Neural cell (in vitro differentiated cells): ENCODE measurements around the gene CHMP1A. TPM values are rescaled to one million over a fixed set of nuclear protein-coding genes. Genes with fewer than 3 reads are reported as not detected.

Experiments
- H2AFZ ChIP-seq: fragments of 200-600, 300-800 bp; sonication (generic), shearing (Covaris generic); 2 replicates; pipeline ENCODE4 v1.6.0; 2014; ENCODE audit warnings: low read depth, mild to moderate bottlenecking, antibody characterized with exemption, low read length, moderate library complexity
- H3F3A ChIP-seq: fragments of 200-600 bp; shearing (Covaris generic); 2 replicates; pipeline ENCODE4 v1.6.1; 2016; ENCODE audit warnings: mild to moderate bottlenecking, moderate library complexity, mixed read lengths, antibody characterized with exemption, low read length; ENCODE audit not compliant: insufficient read depth, poor library complexity, severe bottlenecking
- H3K27ac ChIP-seq: fragments of 200-600, 300-800 bp; sonication (generic), shearing (Covaris generic); 2 replicates; pipeline ENCODE4 v1.5.1; 2014; ENCODE audit warnings: mild to moderate bottlenecking, low read length, moderate library complexity
- H3K27me3 ChIP-seq: fragments of 300-800, 200-600 bp; sonication (generic), shearing (Covaris generic); 2 replicates; pipeline ENCODE4 v1.6.0; 2014; ENCODE audit warnings: mild to moderate bottlenecking, low read depth, low read length, moderate library complexity; ENCODE audit not compliant: insufficient read depth
- H3K36me3 ChIP-seq: fragments of 300-800, 200-600 bp; sonication (generic), shearing (Covaris generic); 2 replicates; pipeline ENCODE4 v1.5.1; 2014; ENCODE audit warnings: mild to moderate bottlenecking, antibody characterized with exemption, low read length, moderate library complexity; ENCODE audit not compliant: insufficient read depth
- H3K4me2 ChIP-seq: fragments of 300-800, 200-600 bp; sonication (generic), shearing (Covaris generic); 2 replicates; pipeline ENCODE4 v1.6.0; 2014; ENCODE audit warnings: mild to moderate bottlenecking, low read length
- H3K4me3 ChIP-seq: fragments of 300-800, 200-600 bp; sonication (generic), shearing (Covaris generic); 2 replicates; pipeline ENCODE4 v1.5.1; 2014; ENCODE audit warnings: mild to moderate bottlenecking, low read length, moderate library complexity
- H3K79me2 ChIP-seq: fragments of 200-600 bp; shearing (Covaris generic); replicated peaks from 2 replicates; pipeline ENCODE4 v1.6.0; 2014; ENCODE audit warnings: mild to moderate bottlenecking, low read length, moderate library complexity; ENCODE audit not compliant: insufficient read depth
- H3K9ac ChIP-seq: fragments of 300-800, 200-600 bp; sonication (generic), shearing (Covaris generic); 2 replicates; pipeline ENCODE4 v1.6.1; 2016; ENCODE audit warnings: mild to moderate bottlenecking, low read length, mixed read lengths
- H3K9me2 ChIP-seq: fragments of 200-600 bp; shearing (Covaris generic); 2 replicates; pipeline ENCODE4 v1.6.1; 2016; ENCODE audit warnings: mild to moderate bottlenecking, low read length, mixed read lengths; ENCODE audit not compliant: insufficient read depth
- H3K9me3 ChIP-seq: fragments of 200-600, 300-800 bp; sonication (generic), shearing (Covaris generic); 2 replicates; pipeline ENCODE4 v1.6.1; 2016; ENCODE audit warnings: mild to moderate bottlenecking, mixed run types, low read length, moderate library complexity, mixed read lengths
- H4K20me1 ChIP-seq: fragments of 200-600 bp; shearing (Covaris generic); 2 replicates; pipeline ENCODE4 v1.6.1; 2016; ENCODE audit warnings: mild to moderate bottlenecking, mixed run types; ENCODE audit not compliant: insufficient read depth
- EP300 ChIP-seq: fragments of 450-650 bp; conservative IDR thresholded peaks from 2 replicates; pipeline ENCODE4 v1.6.1; 2014; ENCODE audit warnings: antibody characterized with exemption, mild to moderate bottlenecking, moderate library complexity; ENCODE audit not compliant: poor library complexity, severe bottlenecking
- EZH2 ChIP-seq: fragments of 200-600, 300-800 bp; shearing (Covaris generic), sonication (generic); IDR thresholded peaks from 2 replicates; pipeline ENCODE4 v1.6.1; 2014; ENCODE audit warnings: antibody characterized with exemption, low read length, borderline replicate concordance, mild to moderate bottlenecking; ENCODE audit not compliant: insufficient read depth, poor library complexity, severe bottlenecking
- MXI1 ChIP-seq: fragments of 450-650 bp; conservative IDR thresholded peaks from 2 replicates; pipeline ENCODE4 v1.6.1; 2014; ENCODE audit warnings: antibody characterized with exemption, mild to moderate bottlenecking; ENCODE audit not compliant: poor library complexity, severe bottlenecking
- POLR2AphosphoS5 ChIP-seq: IDR thresholded peaks from 2 replicates; pipeline ENCODE4 v1.6.1; 2012
- RAD21 ChIP-seq: fragments of 450-650 bp; conservative IDR thresholded peaks from 2 replicates; pipeline ENCODE4 v1.6.1; 2014; ENCODE audit warnings: antibody characterized with exemption, mild to moderate bottlenecking, moderate library complexity
- SMC3 ChIP-seq: fragments of 450-650 bp; conservative IDR thresholded peaks from 2 replicates; pipeline ENCODE4 v1.6.1; 2014; ENCODE audit warnings: antibody characterized with exemption, mild to moderate bottlenecking, moderate library complexity; ENCODE audit not compliant: poor library complexity
- TAF1 ChIP-seq: IDR thresholded peaks from 2 replicates; pipeline ENCODE4 v1.6.1; 2012; ENCODE audit warnings: low read depth
- polyA plus RNA-seq: library from polyadenylated mRNA; depleted of rRNA; stranded (reverse); fragments of >200 nt; gene quantifications from 2 replicates; pipeline ENCODE4 v1.2.3, GENCODE V29; 2014
- TF ChIP-seq, protein P1 (sequence below): IDR thresholded peaks from 2 replicates; pipeline ENCODE4 v1.6.1; 2012; ENCODE audit warnings: borderline replicate concordance
- TF ChIP-seq, protein P2 (sequence below): fragments of 450-650 bp; IDR thresholded peaks from 2 replicates; pipeline ENCODE4 v1.5.1; 2014; ENCODE audit warnings: antibody characterized with exemption, mild to moderate bottlenecking, moderate library complexity; ENCODE audit not compliant: poor library complexity, severe bottlenecking

The CHMP1A gene
- polyA plus RNA-seq, 1 donor from 2014 or later = 113 TPM

- Histone ChIP-seq H2AFZ (no peak overlapping the region), H3K4me2 (no peak overlapping the region), H3K27me3 (peaks cover 3% of the 10 kb centered on the region), H3F3A (no peaks in the 10 kb centered on the region), H3K9ac (no peak overlapping the region), H3K9me2 (no peaks in the 10 kb centered on the region), H3K9me3 (no peaks in the 10 kb centered on the region), H4K20me1 (no peaks in the 10 kb centered on the region), H3K36me3 (no peaks in the 10 kb centered on the region), H3K79me2 (no peaks in the 10 kb centered on the region), H3K4me3 (no peak overlapping the region), H3K27ac (no peak overlapping the region)
- TF ChIP-seq POLR2AphosphoS5 = no peak
- TF ChIP-seq RAD21 = no peak
- no peak for TF ChIP-seq EP300
- TF ChIP-seq MXI1 = no peak
- TF ChIP-seq SMC3 = no peak
- no peak for TF ChIP-seq EZH2
- no peak for TF ChIP-seq TAF1
Measured at GRCh38 chr16:89639385-89639784, 18.1 kb downstream of the CHMP1A start.

GRCh38 chr16:89638455-89638854 is 19.1 kb downstream of the CHMP1A start:
- H4K20me1 ChIP-seq = no peaks in the 10 kb centered on the region
- peaks cover 4% of the 10 kb centered on the region for H3K27me3 ChIP-seq
- no peak overlapping the region for H3K4me3 ChIP-seq
- H3K4me2 ChIP-seq = no peak overlapping the region
- no peak for TF ChIP-seq MXI1
- no peak for TF ChIP-seq POLR2AphosphoS5
- TF ChIP-seq, protein P1, sequence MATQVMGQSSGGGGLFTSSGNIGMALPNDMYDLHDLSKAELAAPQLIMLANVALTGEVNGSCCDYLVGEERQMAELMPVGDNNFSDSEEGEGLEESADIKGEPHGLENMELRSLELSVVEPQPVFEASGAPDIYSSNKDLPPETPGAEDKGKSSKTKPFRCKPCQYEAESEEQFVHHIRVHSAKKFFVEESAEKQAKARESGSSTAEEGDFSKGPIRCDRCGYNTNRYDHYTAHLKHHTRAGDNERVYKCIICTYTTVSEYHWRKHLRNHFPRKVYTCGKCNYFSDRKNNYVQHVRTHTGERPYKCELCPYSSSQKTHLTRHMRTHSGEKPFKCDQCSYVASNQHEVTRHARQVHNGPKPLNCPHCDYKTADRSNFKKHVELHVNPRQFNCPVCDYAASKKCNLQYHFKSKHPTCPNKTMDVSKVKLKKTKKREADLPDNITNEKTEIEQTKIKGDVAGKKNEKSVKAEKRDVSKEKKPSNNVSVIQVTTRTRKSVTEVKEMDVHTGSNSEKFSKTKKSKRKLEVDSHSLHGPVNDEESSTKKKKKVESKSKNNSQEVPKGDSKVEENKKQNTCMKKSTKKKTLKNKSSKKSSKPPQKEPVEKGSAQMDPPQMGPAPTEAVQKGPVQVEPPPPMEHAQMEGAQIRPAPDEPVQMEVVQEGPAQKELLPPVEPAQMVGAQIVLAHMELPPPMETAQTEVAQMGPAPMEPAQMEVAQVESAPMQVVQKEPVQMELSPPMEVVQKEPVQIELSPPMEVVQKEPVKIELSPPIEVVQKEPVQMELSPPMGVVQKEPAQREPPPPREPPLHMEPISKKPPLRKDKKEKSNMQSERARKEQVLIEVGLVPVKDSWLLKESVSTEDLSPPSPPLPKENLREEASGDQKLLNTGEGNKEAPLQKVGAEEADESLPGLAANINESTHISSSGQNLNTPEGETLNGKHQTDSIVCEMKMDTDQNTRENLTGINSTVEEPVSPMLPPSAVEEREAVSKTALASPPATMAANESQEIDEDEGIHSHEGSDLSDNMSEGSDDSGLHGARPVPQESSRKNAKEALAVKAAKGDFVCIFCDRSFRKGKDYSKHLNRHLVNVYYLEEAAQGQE = no peak
- TF ChIP-seq EZH2 = no peak
- TF ChIP-seq TAF1 = no peak
- TF ChIP-seq, protein P2, sequence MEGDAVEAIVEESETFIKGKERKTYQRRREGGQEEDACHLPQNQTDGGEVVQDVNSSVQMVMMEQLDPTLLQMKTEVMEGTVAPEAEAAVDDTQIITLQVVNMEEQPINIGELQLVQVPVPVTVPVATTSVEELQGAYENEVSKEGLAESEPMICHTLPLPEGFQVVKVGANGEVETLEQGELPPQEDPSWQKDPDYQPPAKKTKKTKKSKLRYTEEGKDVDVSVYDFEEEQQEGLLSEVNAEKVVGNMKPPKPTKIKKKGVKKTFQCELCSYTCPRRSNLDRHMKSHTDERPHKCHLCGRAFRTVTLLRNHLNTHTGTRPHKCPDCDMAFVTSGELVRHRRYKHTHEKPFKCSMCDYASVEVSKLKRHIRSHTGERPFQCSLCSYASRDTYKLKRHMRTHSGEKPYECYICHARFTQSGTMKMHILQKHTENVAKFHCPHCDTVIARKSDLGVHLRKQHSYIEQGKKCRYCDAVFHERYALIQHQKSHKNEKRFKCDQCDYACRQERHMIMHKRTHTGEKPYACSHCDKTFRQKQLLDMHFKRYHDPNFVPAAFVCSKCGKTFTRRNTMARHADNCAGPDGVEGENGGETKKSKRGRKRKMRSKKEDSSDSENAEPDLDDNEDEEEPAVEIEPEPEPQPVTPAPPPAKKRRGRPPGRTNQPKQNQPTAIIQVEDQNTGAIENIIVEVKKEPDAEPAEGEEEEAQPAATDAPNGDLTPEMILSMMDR = no peak
- no peak for TF ChIP-seq RAD21
- no peak for TF ChIP-seq SMC3
- TF ChIP-seq EP300 = no peak
- no peak overlapping the region for H2AFZ ChIP-seq
- H3K9me2 ChIP-seq = no peaks in the 10 kb centered on the region
- H3K36me3 ChIP-seq = no peaks in the 10 kb centered on the region
- no peaks in the 10 kb centered on the region for H3K79me2 ChIP-seq
- H3K9ac ChIP-seq = no peak overlapping the region
- no peaks in the 10 kb centered on the region for H3F3A ChIP-seq
- no peak overlapping the region for H3K27ac ChIP-seq
- no peaks in the 10 kb centered on the region for H3K9me3 ChIP-seq

DNA sequence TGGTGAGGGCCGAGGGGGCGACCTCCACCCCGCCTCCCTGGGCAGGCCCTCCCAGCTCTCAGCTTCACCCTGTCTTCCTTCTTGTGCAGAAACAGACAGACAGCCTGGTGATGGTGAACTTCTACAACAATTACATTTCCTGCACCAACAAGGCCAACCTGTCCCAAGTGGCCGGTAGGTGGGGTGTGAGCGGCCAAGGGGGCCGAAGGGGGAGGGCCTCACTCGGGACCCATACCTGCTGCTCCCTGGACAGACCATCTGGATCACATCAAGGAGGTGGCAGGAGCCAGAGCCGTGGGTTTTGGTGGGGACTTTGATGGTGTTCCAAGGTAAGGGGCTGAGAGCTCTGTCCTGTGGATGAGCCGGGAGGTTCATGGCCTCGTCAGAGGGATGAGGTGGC is 20.1 kb downstream of the CHMP1A start:
- no peak for TF ChIP-seq RAD21
- TF ChIP-seq SMC3 = no peak
- TF ChIP-seq EP300 = no peak
- no peak for TF ChIP-seq EZH2
- TF ChIP-seq MXI1 = no peak
- no peak for TF ChIP-seq TAF1
- TF ChIP-seq, protein P1 = no peak
- TF ChIP-seq, protein P2 = no peak

More for the DNA sequence above, 20.1 kb downstream of the CHMP1A start:
- Histone ChIP-seq H3K4me3 (no peak overlapping the region), H3K79me2 (no peaks in the 10 kb centered on the region), H3K9ac (no peak overlapping the region), H3K9me2 (no peaks in the 10 kb centered on the region), H3K27ac (no peak overlapping the region), H3K9me3 (no peaks in the 10 kb centered on the region), H3F3A (no peaks in the 10 kb centered on the region), H3K4me2 (no peak overlapping the region), H3K36me3 (no peaks in the 10 kb centered on the region), H3K27me3 (peaks cover 4% of the 10 kb centered on the region), H4K20me1 (no peaks in the 10 kb centered on the region), H2AFZ (no peak overlapping the region)
